ENCODE results near the gene C6orf132.
"Not testable (repeated sequence)": the region's sequence is repeated elsewhere in the genome, so short reads cannot be mapped to it uniquely, and the experiment has no call there.

Gene C6orf132

DNA sequence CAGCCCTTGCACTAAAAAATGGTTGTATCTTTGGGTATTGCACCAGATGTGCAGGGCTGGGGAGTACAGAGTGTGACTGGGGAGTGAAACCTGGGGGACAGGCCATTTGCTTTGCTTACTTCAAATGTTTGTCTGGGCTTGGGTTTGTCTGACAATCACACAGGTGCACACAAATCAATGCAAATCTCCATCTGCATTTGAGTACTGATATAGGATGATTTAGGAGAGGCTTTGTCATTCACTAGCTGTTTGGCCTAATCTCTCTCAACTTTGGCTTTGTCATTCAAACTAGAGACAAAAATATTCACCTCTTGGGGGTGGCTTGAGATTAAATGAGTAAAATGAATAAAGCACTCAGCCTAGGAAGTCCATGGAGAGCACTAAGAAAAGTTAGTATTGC is 34.6 kb upstream of the C6orf132 start:
- H3K4me1 ChIP-seq (ENCODE audit: control insufficient read depth in 5 of 5, insufficient read depth in 5 of 5, low read length in 5 of 5) = peaks cover 0 to 3% (median 0%) of the 10 kb centered on the region in 5 donors

DNA sequence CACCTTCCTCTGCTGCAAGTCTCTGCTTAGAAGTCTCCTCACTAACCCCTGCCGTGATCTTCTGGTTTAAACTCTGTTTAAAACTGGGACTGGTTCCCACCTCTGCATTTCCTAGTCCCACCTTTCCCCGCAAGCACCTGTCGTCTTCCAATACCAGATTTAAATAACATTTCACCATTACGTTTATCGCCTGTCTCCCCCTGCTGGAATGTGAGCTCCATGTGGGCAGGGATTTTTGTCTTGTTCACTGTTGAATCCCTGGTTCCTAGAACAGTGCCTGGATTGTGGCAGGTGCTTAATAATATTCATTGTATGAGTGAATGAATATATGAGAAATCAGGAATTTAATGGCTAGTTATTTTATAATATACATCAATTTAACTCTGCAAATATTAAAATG is 33.4 kb upstream of the C6orf132 start:
- Histone ChIP-seq H3K36me3 (ENCODE audit: control insufficient read depth in 5 of 5, insufficient read depth in 5 of 5, low read length in 5 of 5) (no peaks in the 10 kb centered on the region), H3K27ac (ENCODE audit: low read depth, low read length) (no peak overlapping the region), H3K4me1 (ENCODE audit: control insufficient read depth in 5 of 5, insufficient read depth in 5 of 5, low read length in 5 of 5) (peaks cover 0 to 3% (median 0%) of the 10 kb centered on the region in 5 donors), H3K9ac (ENCODE audit: low read length in 5 of 5) (no peak overlapping the region), H3K9me3 (ENCODE audit: control insufficient read depth in 5 of 5, low read length in 5 of 5) (no peaks in the 10 kb centered on the region), H3K27me3 (ENCODE audit: control insufficient read depth in 5 of 5, insufficient read depth in 4 of 5, low read length in 5 of 5) (peaks cover 10 to 19% (median 15%) of the 10 kb centered on the region in 5 donors), H3K4me3 (ENCODE audit: low read depth in 1 of 5, low read length in 5 of 5) (no peak overlapping the region)

More for the DNA sequence above, 34.6 kb upstream of the C6orf132 start:
- Histone ChIP-seq H3K27me3 (ENCODE audit: control insufficient read depth in 5 of 5, insufficient read depth in 4 of 5, low read length in 5 of 5) (peaks cover 10 to 19% (median 15%) of the 10 kb centered on the region in 5 donors), H3K9ac (ENCODE audit: low read length in 5 of 5) (no peak overlapping the region), H3K27ac (ENCODE audit: low read depth, low read length) (no peak overlapping the region), H3K4me3 (ENCODE audit: low read depth in 1 of 5, low read length in 5 of 5) (no peak overlapping the region), H3K36me3 (ENCODE audit: control insufficient read depth in 5 of 5, insufficient read depth in 5 of 5, low read length in 5 of 5) (no peaks in the 10 kb centered on the region), H3K9me3 (ENCODE audit: control insufficient read depth in 5 of 5, low read length in 5 of 5) (no peaks in the 10 kb centered on the region)

DNA sequence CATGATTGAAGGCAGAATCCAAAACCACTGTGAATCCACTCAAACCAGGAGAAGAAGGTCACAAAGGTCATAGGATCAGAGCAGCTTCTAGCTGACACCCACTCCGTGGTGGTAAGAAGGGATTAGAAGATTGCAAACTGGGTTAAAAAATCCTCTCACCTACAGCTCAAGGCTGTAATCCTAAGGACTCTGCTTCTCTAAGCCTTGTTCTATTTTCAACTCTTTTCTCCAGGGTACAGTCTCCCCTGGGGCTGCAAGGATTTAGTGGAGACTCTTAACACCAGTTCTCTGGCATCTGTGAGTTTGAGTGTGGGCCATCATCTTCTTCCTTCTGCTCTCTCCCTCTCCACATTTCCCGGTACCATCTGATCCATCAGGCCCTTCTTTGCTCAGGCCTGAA is 30.7 kb upstream of the C6orf132 start, which contains the start of gene GUCA1A:
GUCA1A (plus strand) TSS at position 264 of the 400 bp plus-strand sequence. CDS start 250 bp downstream, outside the sequence.
- Histone ChIP-seq H3K9ac (ENCODE audit: low read length in 5 of 5) (no peak within 1 kb of the TSS), H3K9me3 (ENCODE audit: control insufficient read depth in 5 of 5, low read length in 5 of 5) (no peaks in the 10 kb centered on the region), H3K27ac (ENCODE audit: low read depth, low read length) (no peak within 1 kb of the TSS), H3K4me1 (ENCODE audit: control insufficient read depth in 5 of 5, insufficient read depth in 5 of 5, low read length in 5 of 5) (peaks cover 0 to 7% (median 0%) of the 10 kb centered on the region in 5 donors), H3K27me3 (ENCODE audit: control insufficient read depth in 5 of 5, insufficient read depth in 4 of 5, low read length in 5 of 5) (peaks cover under 1 to 5% (median 5%) of the 10 kb centered on the region in 5 donors), H3K36me3 (ENCODE audit: control insufficient read depth in 5 of 5, insufficient read depth in 5 of 5, low read length in 5 of 5) (no peaks in the 10 kb centered on the region), H3K4me3 (ENCODE audit: low read depth in 1 of 5, low read length in 5 of 5) (no peak within 1 kb of the TSS)

DNA sequence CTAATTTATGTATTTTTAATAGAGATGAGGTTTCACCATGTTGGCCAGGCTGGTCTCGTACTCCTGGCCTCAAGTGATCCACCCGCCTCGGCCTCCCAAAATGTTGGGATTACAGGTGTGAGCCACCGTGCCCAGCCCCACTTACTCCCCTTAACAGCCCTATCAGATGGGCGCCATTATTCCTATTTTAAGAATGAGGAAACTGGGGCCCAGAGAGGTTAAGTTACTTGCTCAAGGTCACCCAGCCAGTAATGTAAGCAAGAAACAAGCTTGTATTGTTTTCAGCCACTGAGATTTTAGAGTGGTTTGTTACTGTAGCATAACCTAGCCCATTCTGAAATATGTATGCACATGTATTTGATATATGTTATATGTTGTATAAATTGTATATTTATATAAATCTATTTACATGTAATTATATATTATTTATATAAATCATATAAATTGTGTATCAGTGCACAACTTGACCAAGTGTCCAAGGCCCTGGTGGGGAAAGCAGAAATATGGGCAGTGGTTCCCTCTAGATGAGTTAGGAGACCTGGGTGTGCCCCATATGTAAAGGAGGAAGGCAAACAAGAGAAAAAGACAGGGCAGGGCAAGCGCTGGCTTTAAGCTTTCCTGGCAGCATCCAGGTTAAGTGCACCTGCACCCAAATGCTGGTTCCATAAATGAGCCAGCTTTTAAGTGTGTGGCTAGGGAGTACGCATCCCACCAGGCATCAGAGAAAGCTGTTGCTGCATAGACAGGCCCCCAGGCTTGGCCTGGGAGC is 29.6 kb upstream of the C6orf132 start:
- H3K27ac ChIP-seq (ENCODE audit: low read depth, low read length) = no peak overlapping the region
- no peaks in the 10 kb centered on the region for H3K9me3 ChIP-seq (ENCODE audit: control insufficient read depth in 5 of 5, low read length in 5 of 5)
- no peak overlapping the region for H3K4me3 ChIP-seq (ENCODE audit: low read depth in 1 of 5, low read length in 5 of 5)
- H3K27me3 ChIP-seq (ENCODE audit: control insufficient read depth in 5 of 5, insufficient read depth in 4 of 5, low read length in 5 of 5) = no peaks in the 10 kb centered on the region
- H3K36me3 ChIP-seq (ENCODE audit: control insufficient read depth in 5 of 5, insufficient read depth in 5 of 5, low read length in 5 of 5) = no peaks in the 10 kb centered on the region
- no peak overlapping the region for H3K9ac ChIP-seq (ENCODE audit: low read length in 5 of 5)
- H3K4me1 ChIP-seq (ENCODE audit: control insufficient read depth in 5 of 5, insufficient read depth in 5 of 5, low read length in 5 of 5) = peaks cover 0 to 7% (median 0%) of the 10 kb centered on the region in 5 donors

DNA sequence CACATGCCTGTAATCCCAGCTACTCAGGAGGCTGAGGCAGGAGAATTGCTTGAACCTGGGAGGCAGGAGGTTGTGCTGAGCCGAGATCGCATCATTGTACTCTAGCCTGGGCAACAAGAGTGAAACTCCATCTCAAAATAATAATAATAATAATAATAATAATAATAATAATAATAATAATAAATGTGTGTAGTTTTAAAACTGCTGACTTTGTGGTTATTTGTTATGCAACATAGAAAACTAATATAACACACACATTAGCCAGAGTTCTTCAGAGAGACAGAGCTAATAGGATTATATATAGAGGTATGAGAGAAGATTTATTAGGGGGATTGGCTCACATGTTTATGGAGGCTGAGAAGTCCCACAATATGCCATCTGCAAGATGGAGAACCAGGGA is 27.4 kb upstream of the C6orf132 start:
- H3K27me3 ChIP-seq (ENCODE audit: control insufficient read depth in 5 of 5, insufficient read depth in 4 of 5, low read length in 5 of 5); H3K36me3 ChIP-seq (ENCODE audit: control insufficient read depth in 5 of 5, insufficient read depth in 5 of 5, low read length in 5 of 5); H3K27ac ChIP-seq (ENCODE audit: low read depth, low read length); H3K9ac ChIP-seq (ENCODE audit: low read length in 5 of 5); H3K9me3 ChIP-seq (ENCODE audit: control insufficient read depth in 5 of 5, low read length in 5 of 5); H3K4me1 ChIP-seq (ENCODE audit: control insufficient read depth in 5 of 5, insufficient read depth in 5 of 5, low read length in 5 of 5); H3K4me3 ChIP-seq (ENCODE audit: low read depth in 1 of 5, low read length in 5 of 5): not testable (repeated sequence)

DNA sequence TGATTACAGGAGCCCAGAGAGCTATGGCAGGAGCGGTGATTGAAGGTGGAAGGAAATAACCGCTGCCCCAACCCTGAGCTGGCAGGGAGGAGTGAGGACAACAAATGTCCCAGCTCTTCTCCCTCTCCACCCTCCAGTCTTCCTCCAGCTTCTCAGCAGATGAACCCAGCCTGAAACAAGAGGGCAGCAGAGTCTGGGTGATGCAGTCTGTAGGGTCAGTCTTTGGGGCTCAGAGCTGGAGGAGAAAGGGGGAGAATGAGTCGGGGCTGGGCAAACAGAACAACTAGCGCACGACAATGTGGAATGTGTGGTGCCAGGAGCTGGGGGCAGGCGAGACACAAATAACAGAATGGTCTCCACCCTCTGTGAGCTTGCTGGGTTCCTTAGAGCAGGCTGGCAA is 26.2 kb upstream of the C6orf132 start:
- no peak overlapping the region for H3K9ac ChIP-seq (ENCODE audit: low read length in 5 of 5)
- H3K36me3 ChIP-seq (ENCODE audit: control insufficient read depth in 5 of 5, insufficient read depth in 5 of 5, low read length in 5 of 5) = no peaks in the 10 kb centered on the region
- H3K4me1 ChIP-seq (ENCODE audit: control insufficient read depth in 5 of 5, insufficient read depth in 5 of 5, low read length in 5 of 5) = peaks cover 0 to 7% (median 0%) of the 10 kb centered on the region in 5 donors
- no peaks in the 10 kb centered on the region for H3K9me3 ChIP-seq (ENCODE audit: control insufficient read depth in 5 of 5, low read length in 5 of 5)
- H3K27ac ChIP-seq (ENCODE audit: low read depth, low read length) = no peak overlapping the region
- no peak overlapping the region for H3K4me3 ChIP-seq (ENCODE audit: low read depth in 1 of 5, low read length in 5 of 5)
- H3K27me3 ChIP-seq (ENCODE audit: control insufficient read depth in 5 of 5, insufficient read depth in 4 of 5, low read length in 5 of 5) = no peaks in the 10 kb centered on the region

DNA sequence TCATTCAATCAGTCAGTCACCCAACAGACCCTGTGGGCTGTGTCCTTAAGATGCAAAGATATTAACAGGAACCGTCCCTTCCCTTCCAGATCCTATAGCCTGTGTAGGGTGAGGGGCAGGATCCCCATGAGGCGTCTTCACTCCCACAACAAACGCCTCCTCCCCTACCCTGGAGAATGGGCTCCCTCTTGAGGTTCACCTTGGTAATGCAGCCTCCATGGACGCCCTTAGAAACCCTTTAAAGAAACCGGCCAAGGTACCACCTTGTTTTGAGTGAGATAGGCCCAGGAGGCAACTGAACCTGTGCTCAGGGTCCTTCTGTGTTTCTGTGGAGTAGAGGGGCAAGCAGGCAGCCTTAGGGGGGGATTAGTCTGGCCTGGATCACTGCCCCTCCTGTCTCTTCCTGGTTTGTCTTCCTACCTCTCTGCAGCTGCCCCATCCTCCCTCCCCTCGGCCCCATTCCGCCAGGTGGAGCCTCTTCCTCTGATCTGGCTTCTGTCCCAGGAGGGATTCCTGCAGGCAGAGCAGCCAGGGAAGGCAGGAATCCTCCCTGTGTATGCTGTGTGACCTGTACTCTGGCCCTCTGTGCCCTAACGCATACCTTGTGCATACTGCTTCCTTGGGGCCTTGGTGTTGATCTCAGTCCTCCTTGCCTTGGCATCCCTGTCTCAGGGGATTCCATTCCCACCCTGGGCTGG is 24.2 kb upstream of the C6orf132 start:
- no peaks in the 10 kb centered on the region for H3K9me3 ChIP-seq (ENCODE audit: control insufficient read depth in 5 of 5, low read length in 5 of 5)
- H3K27ac ChIP-seq (ENCODE audit: low read depth, low read length) = no peak overlapping the region
- H3K27me3 ChIP-seq (ENCODE audit: control insufficient read depth in 5 of 5, insufficient read depth in 4 of 5, low read length in 5 of 5) = peaks cover 0 to 6% (median 0%) of the 10 kb centered on the region in 5 donors
- no peaks in the 10 kb centered on the region for H3K36me3 ChIP-seq (ENCODE audit: control insufficient read depth in 5 of 5, insufficient read depth in 5 of 5, low read length in 5 of 5)
- no peak overlapping the region for H3K9ac ChIP-seq (ENCODE audit: low read length in 5 of 5)
- H3K4me3 ChIP-seq (ENCODE audit: low read depth in 1 of 5, low read length in 5 of 5) = no peak overlapping the region
- H3K4me1 ChIP-seq (ENCODE audit: control insufficient read depth in 5 of 5, insufficient read depth in 5 of 5, low read length in 5 of 5) = peaks cover 0 to 7% (median 0%) of the 10 kb centered on the region in 5 donors

DNA sequence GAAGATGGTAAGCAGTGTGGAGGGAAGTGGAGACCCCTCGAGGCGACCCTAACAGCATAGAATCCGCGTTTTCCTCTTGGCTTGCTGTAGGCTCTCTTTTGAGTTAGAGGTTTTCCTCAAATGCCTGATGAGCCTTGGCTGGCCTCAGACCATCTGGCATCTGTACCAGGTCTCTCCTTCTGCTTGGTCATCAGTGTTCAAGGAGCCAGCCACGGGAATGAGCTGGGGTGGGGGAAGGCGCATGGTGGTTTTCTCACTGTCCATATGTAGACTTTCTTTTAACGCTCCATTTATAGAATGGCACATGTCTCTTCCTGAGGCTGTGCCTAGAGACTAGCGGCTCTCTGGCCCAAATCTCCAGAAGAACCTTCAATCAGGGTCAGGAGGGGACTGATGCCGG is 22.6 kb upstream of the C6orf132 start:
- H3K9ac ChIP-seq (ENCODE audit: low read length in 5 of 5) = no peak overlapping the region

DNA sequence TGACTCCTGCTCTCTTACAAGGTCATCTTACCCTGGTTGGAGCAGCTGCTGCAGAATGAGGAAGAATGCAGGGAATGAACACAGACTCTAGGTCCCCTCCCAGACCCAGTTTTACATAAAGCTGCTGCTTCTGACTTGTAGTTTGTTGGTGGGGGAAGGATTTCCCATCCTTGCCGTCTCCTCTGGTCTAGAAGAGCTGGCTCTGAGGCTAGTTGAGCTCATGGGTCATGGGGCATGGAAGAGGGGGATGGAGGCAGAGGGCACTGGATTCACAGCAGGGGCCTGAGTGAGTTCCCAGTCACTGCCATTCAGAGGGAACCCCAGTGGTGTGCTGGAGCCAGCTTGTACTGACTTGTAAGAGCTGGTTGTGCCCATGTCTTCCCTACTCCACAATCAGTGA is 21.6 kb upstream of the C6orf132 start:
- Histone ChIP-seq H3K27ac (ENCODE audit: low read depth, low read length) (no peak overlapping the region), H3K9me3 (ENCODE audit: control insufficient read depth in 5 of 5, low read length in 5 of 5) (no peaks in the 10 kb centered on the region), H3K36me3 (ENCODE audit: control insufficient read depth in 5 of 5, insufficient read depth in 5 of 5, low read length in 5 of 5) (no peaks in the 10 kb centered on the region), H3K27me3 (ENCODE audit: control insufficient read depth in 5 of 5, insufficient read depth in 4 of 5, low read length in 5 of 5) (peaks cover 0 to 12% (median 3%) of the 10 kb centered on the region in 5 donors), H3K9ac (ENCODE audit: low read length in 5 of 5) (no peak overlapping the region), H3K4me3 (ENCODE audit: low read depth in 1 of 5, low read length in 5 of 5) (no peak overlapping the region), H3K4me1 (ENCODE audit: control insufficient read depth in 5 of 5, insufficient read depth in 5 of 5, low read length in 5 of 5) (no peaks in the 10 kb centered on the region)

More for the DNA sequence above, 22.6 kb upstream of the C6orf132 start:
- Histone ChIP-seq H3K9me3 (ENCODE audit: control insufficient read depth in 5 of 5, low read length in 5 of 5) (no peaks in the 10 kb centered on the region), H3K36me3 (ENCODE audit: control insufficient read depth in 5 of 5, insufficient read depth in 5 of 5, low read length in 5 of 5) (no peaks in the 10 kb centered on the region), H3K4me3 (ENCODE audit: low read depth in 1 of 5, low read length in 5 of 5) (no peak overlapping the region), H3K4me1 (ENCODE audit: control insufficient read depth in 5 of 5, insufficient read depth in 5 of 5, low read length in 5 of 5) (peaks cover 0 to 1% (median 0%) of the 10 kb centered on the region in 5 donors), H3K27ac (ENCODE audit: low read depth, low read length) (no peak overlapping the region), H3K27me3 (ENCODE audit: control insufficient read depth in 5 of 5, insufficient read depth in 4 of 5, low read length in 5 of 5) (peaks cover 0 to 10% (median 0%) of the 10 kb centered on the region in 5 donors)

DNA sequence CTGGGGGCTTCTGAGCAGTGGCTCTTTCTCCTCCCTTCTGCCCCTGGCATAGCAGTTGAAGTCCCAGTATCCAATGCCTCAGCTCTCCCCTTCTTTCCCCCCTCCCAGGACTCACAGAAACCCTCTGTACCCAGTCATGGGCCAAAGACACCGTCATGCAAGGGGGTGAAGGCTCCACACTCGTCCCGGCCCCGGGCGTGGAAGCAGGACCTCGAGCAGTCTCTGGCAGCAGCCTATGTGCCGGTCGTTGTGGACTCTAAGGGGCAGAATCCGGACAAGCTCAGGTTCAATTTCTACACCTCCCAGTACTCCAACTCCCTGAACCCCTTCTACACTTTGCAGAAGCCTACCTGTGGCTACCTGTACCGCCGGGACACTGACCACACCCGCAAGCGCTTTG is 20.4 kb upstream of the C6orf132 start:
- Histone ChIP-seq H3K4me1 (ENCODE audit: control insufficient read depth in 5 of 5, insufficient read depth in 5 of 5, low read length in 5 of 5) (peaks cover 0 to 2% (median 0%) of the 10 kb centered on the region in 5 donors), H3K9me3 (ENCODE audit: control insufficient read depth in 5 of 5, low read length in 5 of 5) (no peaks in the 10 kb centered on the region), H3K27me3 (ENCODE audit: control insufficient read depth in 5 of 5, insufficient read depth in 4 of 5, low read length in 5 of 5) (peaks cover 0 to 12% (median 9%) of the 10 kb centered on the region in 5 donors), H3K4me3 (ENCODE audit: low read depth in 1 of 5, low read length in 5 of 5) (no peak overlapping the region), H3K27ac (ENCODE audit: low read depth, low read length) (no peak overlapping the region), H3K9ac (ENCODE audit: low read length in 5 of 5) (no peak overlapping the region), H3K36me3 (ENCODE audit: control insufficient read depth in 5 of 5, insufficient read depth in 5 of 5, low read length in 5 of 5) (no peaks in the 10 kb centered on the region)

Data from subcutaneous abdominal adipose tissue (tissue), 5 donors.